Measurements from ENCODE around the gene GRID2.
"Not testable (repeated sequence)": the region's sequence is repeated elsewhere in the genome, so short reads cannot be mapped to it uniquely, and the experiment has no call there.

GRID2 gene

GRCh38 chr4:92303621-92304027 is at the start of gene GRID2:
GRID2 (plus strand) TSS chr4:92303966.
- DNase-seq (ENCODE audit: low read depth): no peak

GRCh38 chr4:92253986-92254671 is 49.6 kb upstream of the GRID2 start:
- no peak for DNase-seq (ENCODE audit: low read depth)

- no peak for DNase-seq (ENCODE audit: low read depth)
These were observed 48.9 kb upstream of the GRID2 start for GRCh38 chr4:92254767-92255442.

GRCh38 chr4:92255920-92256244 is 47.9 kb upstream of the GRID2 start:
- no peak for DNase-seq (ENCODE audit: low read depth)

- no peak for DNase-seq (ENCODE audit: low read depth)
These were observed 45.6 kb upstream of the GRID2 start for GRCh38 chr4:92257931-92258857.

GRCh38 chr4:92261256-92261655 is 42.5 kb upstream of the GRID2 start:
- no peak for DNase-seq (ENCODE audit: low read depth)

GRCh38 chr4:92262371-92262770 is 41.4 kb upstream of the GRID2 start:
- no peak for DNase-seq (ENCODE audit: low read depth)

- DNase-seq (ENCODE audit: low read depth): no peak
These were observed 40.8 kb upstream of the GRID2 start for GRCh38 chr4:92263010-92263409.

GRCh38 chr4:92263575-92263974 is 40.2 kb upstream of the GRID2 start:
- no peak for DNase-seq (ENCODE audit: low read depth)

GRCh38 chr4:92264163-92264562 is 39.6 kb upstream of the GRID2 start:
- DNase-seq (ENCODE audit: low read depth): no peak

GRCh38 chr4:92265021-92265420 is 38.7 kb upstream of the GRID2 start:
- no peak for DNase-seq (ENCODE audit: low read depth)

GRCh38 chr4:92265798-92266197 is 38.0 kb upstream of the GRID2 start:
- no peak for DNase-seq (ENCODE audit: low read depth)

GRCh38 chr4:92266521-92266920 is 37.2 kb upstream of the GRID2 start:
- no peak for DNase-seq (ENCODE audit: low read depth)

- DNase-seq (ENCODE audit: low read depth): no peak
These were observed 35.1 kb upstream of the GRID2 start for GRCh38 chr4:92268642-92269041.

GRCh38 chr4:92270908-92271307 is 32.9 kb upstream of the GRID2 start:
- no peak for DNase-seq (ENCODE audit: low read depth)

- DNase-seq (ENCODE audit: low read depth): not testable (repeated sequence)
These were observed 32.2 kb upstream of the GRID2 start for GRCh38 chr4:92271551-92271950.

- DNase-seq (ENCODE audit: low read depth): not testable (repeated sequence)
These were observed 26.5 kb upstream of the GRID2 start for GRCh38 chr4:92277057-92277881.

GRCh38 chr4:92279296-92279695 is 24.5 kb upstream of the GRID2 start:
- DNase-seq (ENCODE audit: low read depth): no peak

GRCh38 chr4:92299152-92299551 is 4.6 kb upstream of the GRID2 start:
- no peak for DNase-seq (ENCODE audit: low read depth)

- no peak for DNase-seq (ENCODE audit: low read depth)
These were observed 355 bp downstream of the GRID2 start for GRCh38 chr4:92304121-92304520.

- DNase-seq (ENCODE audit: low read depth): no peak
These were observed 840 bp downstream of the GRID2 start for GRCh38 chr4:92304606-92305005.

All from activated T-helper 1 cell treated with Interleukin-2 at 50 U/mL for 16 hours (primary cell).